Liver (tissue), 9 donors: ENCODE measurements around the gene PADI6. TPM values are rescaled to one million over a fixed set of nuclear protein-coding genes. Genes with fewer than 3 reads are reported as not detected.

Experiments used
- DNase-seq: peaks from one replicate; pipeline ENCODE4 v3.0.0-alpha.2; 2017; ENCODE audit warnings: low spot score
- H3K27ac ChIP-seq, 2 donors: one replicate each; pipeline ENCODE4 v1.7.0; 2013; ENCODE audit warnings: inconsistent platforms in 2 of 2, low read length in 2 of 2, control low read depth in 1 of 2, low read depth in 1 of 2, mild to moderate bottlenecking in 1 of 2
- H3K27me3 ChIP-seq, 4 donors: one replicate each; pipeline versions ENCODE4 v1.6.1 to v1.7.0; 2013; ENCODE audit warnings: low read length in 3 of 4, inconsistent platforms in 1 of 4, mild to moderate bottlenecking in 1 of 4, moderate library complexity in 1 of 4; ENCODE audit not compliant: control insufficient read depth in 4 of 4, insufficient read depth in 4 of 4
- H3K36me3 ChIP-seq, 4 donors: one replicate each; pipeline versions ENCODE4 v1.6.1 to v1.7.0; 2013; ENCODE audit warnings: low read length in 3 of 4, mild to moderate bottlenecking in 3 of 4, low read depth in 1 of 4, moderate library complexity in 1 of 4; ENCODE audit not compliant: control insufficient read depth in 4 of 4, insufficient read depth in 3 of 4
- H3K4me1 ChIP-seq, 4 donors: one replicate each; pipeline versions ENCODE4 v1.6.1 to v1.7.0; 2013; ENCODE audit warnings: low read length in 3 of 4, mild to moderate bottlenecking in 3 of 4, moderate library complexity in 1 of 4; ENCODE audit not compliant: control insufficient read depth in 4 of 4, insufficient read depth in 4 of 4
- H3K4me3 ChIP-seq, 3 donors: one replicate each; pipeline versions ENCODE4 v1.6.1 to v1.7.0; 2013; ENCODE audit warnings: low read length in 3 of 3, control low read depth in 1 of 3, low read depth in 1 of 3, mild to moderate bottlenecking in 1 of 3
- H3K9ac ChIP-seq, 2 donors: one replicate each; pipeline ENCODE4 v1.7.0; 2013; ENCODE audit warnings: low read length in 2 of 2, mild to moderate bottlenecking in 2 of 2, moderate library complexity in 2 of 2, control low read depth in 1 of 2, low read depth in 1 of 2
- H3K9me3 ChIP-seq, 4 donors: one replicate each; pipeline versions ENCODE4 v1.6.1 to v1.7.0; 2013; ENCODE audit warnings: low read length in 3 of 4; ENCODE audit not compliant: control insufficient read depth in 4 of 4
- EGR1 ChIP-seq, 2 donors: IDR thresholded peaks; 2 replicates each; pipeline ENCODE4 v1.6.1; 2016 to 2018; ENCODE audit warnings: antibody characterized with exemption in 2 of 2, low read depth in 2 of 2
- FOXA1 ChIP-seq: IDR thresholded peaks from 2 replicates; pipeline ENCODE4 v1.6.1; 2016; ENCODE audit warnings: antibody characterized with exemption
- FOXA2 ChIP-seq: IDR thresholded peaks from 2 replicates; pipeline ENCODE4 v1.6.1; 2016; ENCODE audit warnings: antibody characterized with exemption
- GABPA ChIP-seq, 2 donors: IDR thresholded peaks in 1 of 2; conservative IDR thresholded peaks in 1 of 2; 2 replicates each; pipeline ENCODE4 v1.6.1; 2016; ENCODE audit warnings: antibody characterized with exemption in 2 of 2, mild to moderate bottlenecking in 1 of 2, moderate library complexity in 1 of 2
- HNF4A ChIP-seq, 2 donors: conservative IDR thresholded peaks; 2 replicates each; pipeline ENCODE4 v1.6.1; 2016; ENCODE audit warnings: antibody characterized with exemption in 2 of 2, mild to moderate bottlenecking in 2 of 2
- HNF4G ChIP-seq: IDR thresholded peaks from 2 replicates; pipeline ENCODE4 v1.6.1; 2016; ENCODE audit warnings: antibody characterized with exemption
- JUND ChIP-seq, 2 donors: IDR thresholded peaks; 2 replicates each; pipeline ENCODE4 v1.6.1; 2016; ENCODE audit warnings: antibody characterized with exemption in 2 of 2
- RAD21 ChIP-seq, 2 donors: IDR thresholded peaks; 2 replicates each; pipeline ENCODE4 v1.6.1; 2016; ENCODE audit warnings: antibody characterized with exemption in 2 of 2, mild to moderate bottlenecking in 2 of 2
- SP1 ChIP-seq: IDR thresholded peaks from 2 replicates; pipeline ENCODE4 v1.6.1; 2018; ENCODE audit warnings: antibody characterized with exemption, mild to moderate bottlenecking
- YY1 ChIP-seq: IDR thresholded peaks from 2 replicates; pipeline ENCODE4 v1.6.1; 2016; ENCODE audit warnings: antibody characterized with exemption, mild to moderate bottlenecking
- WGBS: extraction: QIAGEN DNeasy Blood & Tissue Kit; methylation state at CpG from one replicate; pipeline ENCODE4 v1.1.7; 2013; 5-methylcytosine and 5-hydroxymethylcytosine counted together
- polyA plus RNA-seq, 2 donors: library from polyadenylated mRNA; stranded (reverse) in 1 of 2; unstranded in 1 of 2; fragments of 200-250 nt in 1 of 2; fragments of >200 nt in 1 of 2; fragmentation: Nextera tagmentation in 1 of 2; extraction: Ambion mirVana in 1 of 2; gene quantifications; one replicate each; pipeline versions ENCODE4 v1.2.1 to v1.2.3, GENCODE V29; 2013 to 2015
- total RNA-seq, 2 donors: library from RNA; depleted of rRNA; stranded (reverse); fragments of >200 nt; gene quantifications; one replicate each; pipeline ENCODE4 v1.2.3, GENCODE V29; 2014
- TF ChIP-seq, protein P1 (sequence below): IDR thresholded peaks from 2 replicates; pipeline ENCODE4 v1.6.1; 2016; ENCODE audit warnings: antibody characterized with exemption, mild to moderate bottlenecking
- TF ChIP-seq, protein P2 (sequence below): IDR thresholded peaks from 2 replicates; pipeline ENCODE4 v1.6.1; 2016; ENCODE audit warnings: antibody characterized with exemption
- TF ChIP-seq, protein P3 (sequence below): IDR thresholded peaks from 2 replicates; pipeline ENCODE4 v1.6.1; 2016; ENCODE audit warnings: antibody characterized with exemption
- TF ChIP-seq, protein P4 (sequence below): IDR thresholded peaks from 2 replicates; pipeline ENCODE4 v1.6.1; 2016; ENCODE audit warnings: antibody characterized with exemption
- donor health status: healthy.
- donor health status: healthy.
- donor health status: healthy.
- donor health status: healthy.
- donor health status: healthy.

Gene PADI6
- total and polyA plus RNA-seq, 4 donors: not detected

DNA sequence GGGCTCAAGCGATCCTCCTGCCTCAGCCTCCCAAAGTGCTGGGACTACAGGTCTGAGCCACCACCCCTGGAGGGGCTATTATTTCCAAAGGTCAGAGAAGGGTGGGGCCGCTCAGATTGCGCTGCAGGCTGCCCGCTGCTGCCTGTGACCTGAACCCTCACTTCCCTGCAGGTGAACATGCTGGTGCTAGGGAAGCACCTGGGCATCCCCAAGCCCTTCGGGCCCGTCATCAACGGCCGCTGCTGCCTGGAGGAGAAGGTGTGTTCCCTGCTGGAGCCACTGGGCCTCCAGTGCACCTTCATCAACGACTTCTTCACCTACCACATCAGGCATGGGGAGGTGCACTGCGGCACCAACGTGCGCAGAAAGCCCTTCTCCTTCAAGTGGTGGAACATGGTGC lies 8.6 kb upstream of the PADI6 start:
- no peak for DNase-seq
- 83% methylated on average over 12 of the region's 12 CpGs for WGBS
- Histone ChIP-seq H3K9ac (no peak overlapping the region), H3K4me1 (no peaks in the 10 kb centered on the region), H3K27ac (no peak overlapping the region), H3K36me3 (no peaks in the 10 kb centered on the region), H3K9me3 (no peaks in the 10 kb centered on the region), H3K4me3 (no peak overlapping the region), H3K27me3 (peaks cover 0 to 2% (median 0%) of the 10 kb centered on the region in 4 donors)
- TF ChIP-seq SP1: no peak
- TF ChIP-seq HNF4A (conservative IDR thresholded peaks at IDR 0.05): no peak
- no peak for TF ChIP-seq RAD21 (IDR thresholded peaks at IDR 0.05)
- TF ChIP-seq, protein P1, sequence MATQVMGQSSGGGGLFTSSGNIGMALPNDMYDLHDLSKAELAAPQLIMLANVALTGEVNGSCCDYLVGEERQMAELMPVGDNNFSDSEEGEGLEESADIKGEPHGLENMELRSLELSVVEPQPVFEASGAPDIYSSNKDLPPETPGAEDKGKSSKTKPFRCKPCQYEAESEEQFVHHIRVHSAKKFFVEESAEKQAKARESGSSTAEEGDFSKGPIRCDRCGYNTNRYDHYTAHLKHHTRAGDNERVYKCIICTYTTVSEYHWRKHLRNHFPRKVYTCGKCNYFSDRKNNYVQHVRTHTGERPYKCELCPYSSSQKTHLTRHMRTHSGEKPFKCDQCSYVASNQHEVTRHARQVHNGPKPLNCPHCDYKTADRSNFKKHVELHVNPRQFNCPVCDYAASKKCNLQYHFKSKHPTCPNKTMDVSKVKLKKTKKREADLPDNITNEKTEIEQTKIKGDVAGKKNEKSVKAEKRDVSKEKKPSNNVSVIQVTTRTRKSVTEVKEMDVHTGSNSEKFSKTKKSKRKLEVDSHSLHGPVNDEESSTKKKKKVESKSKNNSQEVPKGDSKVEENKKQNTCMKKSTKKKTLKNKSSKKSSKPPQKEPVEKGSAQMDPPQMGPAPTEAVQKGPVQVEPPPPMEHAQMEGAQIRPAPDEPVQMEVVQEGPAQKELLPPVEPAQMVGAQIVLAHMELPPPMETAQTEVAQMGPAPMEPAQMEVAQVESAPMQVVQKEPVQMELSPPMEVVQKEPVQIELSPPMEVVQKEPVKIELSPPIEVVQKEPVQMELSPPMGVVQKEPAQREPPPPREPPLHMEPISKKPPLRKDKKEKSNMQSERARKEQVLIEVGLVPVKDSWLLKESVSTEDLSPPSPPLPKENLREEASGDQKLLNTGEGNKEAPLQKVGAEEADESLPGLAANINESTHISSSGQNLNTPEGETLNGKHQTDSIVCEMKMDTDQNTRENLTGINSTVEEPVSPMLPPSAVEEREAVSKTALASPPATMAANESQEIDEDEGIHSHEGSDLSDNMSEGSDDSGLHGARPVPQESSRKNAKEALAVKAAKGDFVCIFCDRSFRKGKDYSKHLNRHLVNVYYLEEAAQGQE: no peak
- no peak for TF ChIP-seq GABPA (IDR thresholded peaks at IDR 0.05 in 1 of 2, conservative IDR thresholded peaks at IDR 0.05 in 1 of 2)
- TF ChIP-seq FOXA1: no peak

DNA sequence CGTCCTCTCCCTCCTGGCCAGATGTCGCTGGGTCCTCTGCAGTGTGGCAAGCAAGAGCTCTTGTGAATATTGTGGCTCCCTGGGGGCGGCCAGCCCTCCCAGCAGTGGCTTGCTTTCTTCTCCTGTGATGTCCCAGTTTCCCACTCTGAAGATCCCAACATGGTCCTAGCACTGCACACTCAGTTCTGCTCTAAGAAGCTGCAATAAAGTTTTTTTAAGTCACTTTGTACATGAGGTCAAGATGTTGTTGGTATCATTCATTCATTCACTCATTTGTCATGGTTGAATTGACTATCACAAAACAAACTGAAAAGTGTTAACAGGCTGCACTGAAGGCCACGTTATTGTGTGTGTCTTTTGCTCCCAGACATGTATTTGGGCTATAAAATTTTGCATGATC lies 8.2 kb upstream of the PADI6 start:
- 76% methylated on average over 4 of the region's 4 CpGs for WGBS
- no peaks in the 10 kb centered on the region for H3K4me1 ChIP-seq
- H3K9ac ChIP-seq: no peak overlapping the region
- H3K27ac ChIP-seq: no peak overlapping the region
- DNase-seq: no peak
- H3K9me3 ChIP-seq: no peaks in the 10 kb centered on the region
- peaks cover 0 to 2% (median 0%) of the 10 kb centered on the region in 4 donors for H3K27me3 ChIP-seq
- TF ChIP-seq, protein P1: no peak
- TF ChIP-seq, protein P2, sequence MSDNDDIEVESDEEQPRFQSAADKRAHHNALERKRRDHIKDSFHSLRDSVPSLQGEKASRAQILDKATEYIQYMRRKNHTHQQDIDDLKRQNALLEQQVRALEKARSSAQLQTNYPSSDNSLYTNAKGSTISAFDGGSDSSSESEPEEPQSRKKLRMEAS: no peak
- H3K36me3 ChIP-seq: no peaks in the 10 kb centered on the region
- no peak overlapping the region for H3K4me3 ChIP-seq

DNA sequence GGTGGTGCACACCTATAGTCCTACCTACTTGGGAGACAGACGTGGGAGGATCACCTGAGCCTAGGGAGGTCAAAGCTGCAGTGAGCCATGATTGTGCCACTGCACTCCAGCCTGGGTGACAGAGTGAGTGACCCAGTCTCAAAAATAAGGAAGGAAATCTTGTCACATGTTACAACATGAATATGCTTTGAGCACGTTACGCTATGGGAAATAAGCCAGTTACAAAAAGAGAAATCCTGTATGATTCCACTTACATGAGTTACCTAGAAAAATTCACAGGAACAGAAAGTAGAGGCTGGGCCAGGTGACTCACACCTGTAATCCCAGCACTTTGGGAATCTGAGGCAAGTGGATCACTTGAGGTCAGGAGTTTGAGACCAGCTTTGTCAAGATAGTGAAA lies 6.7 kb upstream of the PADI6 start:
- WGBS: 78% methylated on average over 3 of the region's 3 CpGs
- Histone ChIP-seq H3K4me3 (no peak overlapping the region), H3K36me3 (no peaks in the 10 kb centered on the region), H3K9me3 (no peaks in the 10 kb centered on the region), H3K9ac (no peak overlapping the region), H3K27ac (no peak overlapping the region), H3K4me1 (no peaks in the 10 kb centered on the region), H3K27me3 (peaks cover 0 to 2% (median 0%) of the 10 kb centered on the region in 4 donors)
- DNase-seq: no peak
- TF ChIP-seq, protein P1: no peak
- no peak for TF ChIP-seq GABPA (IDR thresholded peaks at IDR 0.05 in 1 of 2, conservative IDR thresholded peaks at IDR 0.05 in 1 of 2)
- no peak for TF ChIP-seq HNF4G
- no peak for TF ChIP-seq EGR1 (IDR thresholded peaks at IDR 0.05; ENCODE audit: low read depth in 2 of 2)
- TF ChIP-seq, protein P3, sequence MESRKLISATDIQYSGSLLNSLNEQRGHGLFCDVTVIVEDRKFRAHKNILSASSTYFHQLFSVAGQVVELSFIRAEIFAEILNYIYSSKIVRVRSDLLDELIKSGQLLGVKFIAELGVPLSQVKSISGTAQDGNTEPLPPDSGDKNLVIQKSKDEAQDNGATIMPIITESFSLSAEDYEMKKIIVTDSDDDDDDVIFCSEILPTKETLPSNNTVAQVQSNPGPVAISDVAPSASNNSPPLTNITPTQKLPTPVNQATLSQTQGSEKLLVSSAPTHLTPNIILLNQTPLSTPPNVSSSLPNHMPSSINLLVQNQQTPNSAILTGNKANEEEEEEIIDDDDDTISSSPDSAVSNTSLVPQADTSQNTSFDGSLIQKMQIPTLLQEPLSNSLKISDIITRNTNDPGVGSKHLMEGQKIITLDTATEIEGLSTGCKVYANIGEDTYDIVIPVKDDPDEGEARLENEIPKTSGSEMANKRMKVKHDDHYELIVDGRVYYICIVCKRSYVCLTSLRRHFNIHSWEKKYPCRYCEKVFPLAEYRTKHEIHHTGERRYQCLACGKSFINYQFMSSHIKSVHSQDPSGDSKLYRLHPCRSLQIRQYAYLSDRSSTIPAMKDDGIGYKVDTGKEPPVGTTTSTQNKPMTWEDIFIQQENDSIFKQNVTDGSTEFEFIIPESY: no peak
- TF ChIP-seq, protein P4, sequence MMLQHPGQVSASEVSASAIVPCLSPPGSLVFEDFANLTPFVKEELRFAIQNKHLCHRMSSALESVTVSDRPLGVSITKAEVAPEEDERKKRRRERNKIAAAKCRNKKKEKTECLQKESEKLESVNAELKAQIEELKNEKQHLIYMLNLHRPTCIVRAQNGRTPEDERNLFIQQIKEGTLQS: no peak
- TF ChIP-seq JUND (IDR thresholded peaks at IDR 0.05): no peak
- no peak for TF ChIP-seq HNF4A (conservative IDR thresholded peaks at IDR 0.05)
- TF ChIP-seq YY1: no peak
- no peak for TF ChIP-seq FOXA2
- TF ChIP-seq SP1: no peak
- no peak for TF ChIP-seq FOXA1
